Measurements from ENCODE around the gene CCDC57.

- TF ChIP-seq CTCF (IDR thresholded peaks at IDR 0.05; ENCODE audit: low read depth, low read length, poor library complexity, severe bottlenecking): peak; percentile 26
- TF ChIP-seq EZH2phosphoT487 (IDR thresholded peaks at IDR 0.05; ENCODE audit: borderline replicate concordance, low read length): peak; percentile 47; the same call in 1 of the 2 replicates
Measured at GRCh38 chr17:82230609-82231311, 18.1 kb upstream of the CCDC57 start.
